Hematopoietic multipotent progenitor cell treated with erythropoietin and hydrocortisone succinate and interleukin-3 and kit ligand, for 8 days (in vitro differentiated cells): ENCODE measurements around the gene GKAP1.
"Not testable (repeated sequence)": the region's sequence is repeated elsewhere in the genome, so short reads cannot be mapped to it uniquely, and the experiment has no call there.

ENCODE experiments used
- DNase-seq: peaks from one replicate; pipeline ENCODE4 v3.0.0-alpha.2; 2015

Gene GKAP1

DNA sequence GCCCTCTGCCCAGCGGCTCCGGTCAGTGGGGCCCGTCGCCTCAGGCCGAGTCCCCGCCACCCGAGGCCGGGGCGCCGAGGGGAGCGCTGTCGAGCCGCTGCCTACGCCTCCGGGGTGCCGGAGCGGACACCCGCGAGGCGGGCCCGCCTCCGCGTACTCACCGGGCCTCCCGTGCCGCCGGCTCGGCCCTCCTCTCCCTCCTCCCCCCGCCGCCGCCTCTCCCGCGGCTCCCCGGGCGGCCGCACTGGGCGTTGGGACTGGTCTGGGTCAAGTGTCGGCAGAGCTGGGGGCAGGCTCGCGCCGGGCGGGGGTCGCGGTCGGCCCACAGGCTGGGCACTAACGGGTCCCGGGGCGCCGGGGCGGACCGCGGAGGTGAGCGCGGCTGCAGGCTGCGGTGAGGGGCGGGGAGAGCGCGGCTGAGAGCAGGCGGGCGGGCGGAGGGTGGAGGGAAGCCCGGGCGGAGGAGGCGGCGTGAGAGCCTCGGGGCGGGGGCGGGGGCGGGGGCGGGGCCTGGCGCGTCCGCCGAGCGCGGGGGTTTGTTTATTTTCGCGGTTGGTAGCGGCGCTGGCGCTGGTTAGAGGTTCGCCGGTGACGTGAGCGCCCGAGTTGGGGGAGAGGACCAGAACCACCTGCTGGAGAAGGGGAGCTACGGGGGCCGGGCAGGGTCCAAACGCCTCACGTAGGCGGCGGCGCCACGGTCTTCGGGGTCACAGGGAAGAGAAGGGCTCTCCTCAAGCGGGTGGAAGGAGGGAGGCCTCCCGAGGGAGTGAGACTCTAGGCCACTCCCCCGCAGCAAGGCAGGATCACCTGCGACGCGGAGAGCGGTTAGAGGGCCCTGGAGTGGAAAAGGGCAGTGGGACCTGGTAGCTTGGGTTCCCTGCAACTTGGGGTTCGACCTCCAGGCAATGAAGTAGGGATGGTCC lies at the start of gene GKAP1:
Gene GKAP1 (minus strand): TSS at position 414 of the 923 bp plus-strand sequence. CDS start 11,252 bp downstream, outside the sequence.
- DNase-seq: peak; percentile 72

DNA sequence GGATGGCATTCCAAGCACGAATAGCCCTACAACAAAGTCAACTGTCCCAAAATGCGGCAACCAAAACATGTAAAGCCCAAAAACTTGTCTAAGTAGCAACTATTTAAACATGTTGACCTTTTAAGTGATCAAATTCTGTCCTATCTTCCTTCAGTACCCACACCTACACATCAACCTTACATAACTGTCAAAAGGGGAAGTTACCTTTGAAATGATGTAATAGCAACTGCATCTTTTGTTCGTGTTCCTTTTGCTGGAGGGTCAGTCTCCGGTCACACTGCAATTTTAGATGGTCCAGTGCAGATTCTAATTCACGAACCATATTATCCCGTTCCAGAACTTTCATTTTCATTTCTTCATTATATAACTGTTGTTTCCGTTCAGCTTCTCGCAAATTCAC lies 32.3 kb upstream of the GKAP1 start:
- not testable (repeated sequence) for DNase-seq

DNA sequence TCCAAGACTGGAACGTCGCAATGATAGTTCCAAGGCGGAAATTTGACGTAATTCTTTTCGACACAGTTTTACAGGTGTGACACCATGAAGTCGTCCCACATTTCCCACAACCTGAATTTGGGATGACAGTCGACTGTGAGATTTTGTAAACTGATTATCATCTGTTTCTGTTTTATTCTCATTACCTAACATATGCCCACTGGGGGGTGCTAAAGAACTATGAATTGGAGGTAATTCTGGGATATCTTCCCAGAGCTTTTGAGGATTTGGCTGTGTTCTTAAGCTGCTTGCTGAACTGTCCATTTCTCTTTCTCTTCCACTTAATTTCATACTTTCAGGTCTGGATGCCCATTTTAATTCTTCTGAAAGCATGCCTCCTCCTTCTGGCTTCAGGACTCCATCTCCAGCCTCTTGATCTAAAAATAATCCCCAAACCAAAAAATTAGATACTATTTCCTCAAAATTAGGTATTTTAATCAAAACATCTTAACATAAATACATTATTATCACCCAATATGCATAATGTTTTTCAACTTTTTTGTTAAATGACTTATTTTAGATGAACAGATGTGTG lies 19.6 kb upstream of the GKAP1 start:
- DNase-seq: not testable (repeated sequence)

GRCh38 chr9:83830426-83831071 lies 13.0 kb upstream of the GKAP1 start:
- not testable (repeated sequence) for DNase-seq

DNA sequence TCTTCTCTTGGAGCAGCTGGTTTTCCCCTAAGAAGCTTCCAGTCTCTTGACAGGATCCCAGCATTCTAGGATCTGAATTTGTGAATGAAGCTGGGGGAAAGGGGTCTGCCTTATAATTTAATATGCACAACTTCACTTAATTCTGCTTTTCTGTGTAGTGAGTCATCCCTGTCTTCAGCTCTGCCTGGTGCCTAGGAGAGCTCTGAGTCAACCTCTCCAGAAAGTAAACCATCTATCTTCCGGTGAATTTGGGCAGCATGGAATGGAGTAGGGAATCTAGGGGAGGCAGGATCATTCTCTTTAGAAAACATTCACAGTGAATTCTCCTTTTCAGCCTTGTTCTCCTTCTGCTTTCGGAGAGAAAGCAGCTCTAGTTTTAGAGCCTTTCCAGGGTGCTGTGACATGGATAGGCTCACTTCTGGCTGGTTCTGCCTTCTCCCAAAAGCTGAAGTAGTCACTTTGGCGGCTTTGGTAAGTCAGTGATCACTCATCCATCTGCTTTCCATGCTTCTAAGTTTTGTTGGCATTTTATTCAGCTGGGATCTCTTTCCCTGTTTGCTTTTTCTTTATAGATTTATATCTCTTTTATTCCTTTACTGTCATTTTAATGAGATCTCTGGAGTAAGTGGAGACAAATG lies 7.5 kb upstream of the GKAP1 start:
- not testable (repeated sequence) for DNase-seq

DNA sequence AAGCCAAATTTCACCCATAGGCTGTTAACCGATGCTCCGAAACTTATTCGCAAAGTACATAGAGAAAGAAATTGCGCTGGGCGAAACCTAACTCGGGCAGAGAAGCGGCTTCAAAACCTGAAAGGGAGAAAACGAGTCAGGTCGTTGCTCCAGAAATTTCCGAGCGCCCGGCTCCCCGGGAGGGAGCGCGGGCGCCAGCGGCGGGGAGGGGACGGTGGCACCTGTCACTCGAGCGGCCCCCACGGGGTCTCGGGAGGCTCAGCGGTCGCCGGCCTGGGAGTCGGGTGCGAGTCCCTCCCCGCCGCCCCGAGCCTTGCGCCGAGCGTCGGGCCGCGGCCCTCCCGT lies 586 bp downstream of the GKAP1 start:
- peak; percentile 31 for DNase-seq

- DNase-seq: not testable (repeated sequence)
Measured at GRCh38 chr9:83815120-83815519, 2.4 kb downstream of the GKAP1 start.

DNA sequence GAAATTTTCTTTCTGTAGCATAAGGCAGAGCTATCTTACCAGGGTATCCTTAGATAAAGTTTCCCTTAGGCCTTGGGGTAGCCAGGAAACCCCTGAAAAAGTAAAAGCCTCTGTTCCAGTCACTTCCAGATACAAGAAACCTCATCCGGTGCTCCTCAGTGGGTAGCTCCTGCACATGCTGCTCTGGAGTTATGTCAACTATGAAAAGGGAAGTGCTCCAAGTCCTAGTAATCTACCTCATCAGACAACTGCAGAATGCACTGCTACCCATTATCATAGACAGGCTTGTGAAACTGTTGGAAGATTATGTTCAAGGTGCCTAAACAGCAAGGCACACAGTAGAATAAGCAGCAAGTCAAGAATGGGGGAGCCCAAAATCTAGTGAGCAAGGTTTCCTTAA lies 8.4 kb downstream of the GKAP1 start:
- DNase-seq: not testable (repeated sequence)

GRCh38 chr9:83804454-83804853 lies 13.1 kb downstream of the GKAP1 start:
- not testable (repeated sequence) for DNase-seq

DNA sequence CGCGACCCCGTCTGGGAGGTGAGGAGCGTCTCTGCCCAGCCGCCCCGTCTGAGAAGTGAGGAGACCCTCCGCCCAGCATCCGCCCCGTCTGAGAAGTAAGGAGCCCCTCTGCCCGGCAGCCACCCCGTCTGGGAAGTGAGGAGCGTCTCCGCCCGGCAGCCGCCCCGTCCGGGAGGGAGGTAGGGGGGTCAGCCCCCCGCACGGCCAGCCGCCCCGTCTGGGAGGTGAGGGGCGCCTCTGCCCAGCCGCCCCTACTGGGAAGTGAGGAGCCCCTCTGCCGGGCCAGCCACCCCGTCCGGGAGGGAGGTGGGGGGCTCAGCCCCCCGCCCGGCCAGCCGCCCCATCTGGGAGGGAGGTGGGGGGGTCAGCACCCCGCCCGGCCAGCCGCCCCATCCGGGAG lies 13.6 kb downstream of the GKAP1 start:
- DNase-seq: not testable (repeated sequence)

DNA sequence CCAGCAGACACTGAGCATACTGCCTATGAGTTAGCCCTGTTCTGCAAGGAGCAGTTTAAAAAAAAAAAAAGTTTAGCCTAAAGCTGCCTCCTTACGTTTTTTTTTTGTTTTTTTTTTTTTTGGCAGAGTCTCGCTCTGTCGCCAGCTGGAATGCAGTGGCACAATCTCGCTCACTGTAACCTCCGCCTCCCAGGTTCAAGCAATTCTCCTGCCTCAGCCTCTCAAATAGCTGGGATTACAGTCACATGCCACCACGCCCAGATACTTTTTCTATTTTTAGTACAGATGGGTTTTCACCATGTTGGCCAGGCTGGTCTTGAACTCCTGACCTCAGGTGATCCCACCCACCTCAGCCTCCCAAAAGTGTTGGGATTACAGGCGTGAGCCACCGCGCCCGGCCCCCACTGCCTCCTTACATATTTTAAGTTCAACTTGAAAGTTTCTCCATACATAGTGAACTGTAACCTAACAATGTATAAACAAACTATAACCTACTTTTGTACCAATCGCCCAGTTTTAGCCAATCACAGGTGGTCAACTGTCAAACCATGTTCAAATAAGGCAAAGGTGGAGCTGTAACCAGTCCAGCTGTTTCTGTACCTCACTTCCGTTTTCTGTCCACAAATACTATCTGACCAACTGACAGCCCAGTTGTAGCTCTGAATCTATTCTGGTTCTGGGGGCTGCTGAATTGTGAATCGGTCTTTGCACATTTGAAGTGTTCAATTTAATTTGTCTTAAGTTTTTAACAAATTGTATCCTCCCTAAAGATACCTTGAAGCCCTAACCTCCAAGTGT lies 17.1 kb downstream of the GKAP1 start:
- DNase-seq: no peak

GRCh38 chr9:83794051-83794450 lies 23.5 kb downstream of the GKAP1 start:
- DNase-seq: no peak

GRCh38 chr9:83792746-83793145 lies 24.8 kb downstream of the GKAP1 start:
- no peak for DNase-seq

- DNase-seq: no peak
Measured at GRCh38 chr9:83778164-83778563, 39.4 kb downstream of the GKAP1 start.

DNA sequence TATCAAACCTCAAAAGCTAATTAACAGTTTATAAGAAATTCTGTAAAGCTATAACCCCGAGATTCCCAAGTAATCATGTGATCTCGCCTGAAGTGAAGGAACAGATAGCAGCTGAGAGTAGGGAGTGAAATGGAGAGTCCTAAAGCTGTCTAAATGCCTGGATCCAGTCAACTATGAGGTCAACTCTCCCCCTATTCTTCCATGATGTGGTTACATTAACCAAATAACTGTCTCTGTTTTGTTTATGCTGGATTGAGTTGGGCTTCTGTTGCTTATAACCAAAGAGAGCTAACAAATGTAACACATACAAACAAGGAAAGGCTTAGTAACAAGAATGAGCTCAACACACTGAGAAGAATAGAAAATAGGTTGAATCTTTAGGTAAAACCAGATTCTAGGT lies 41.6 kb downstream of the GKAP1 start:
- no peak for DNase-seq

DNA sequence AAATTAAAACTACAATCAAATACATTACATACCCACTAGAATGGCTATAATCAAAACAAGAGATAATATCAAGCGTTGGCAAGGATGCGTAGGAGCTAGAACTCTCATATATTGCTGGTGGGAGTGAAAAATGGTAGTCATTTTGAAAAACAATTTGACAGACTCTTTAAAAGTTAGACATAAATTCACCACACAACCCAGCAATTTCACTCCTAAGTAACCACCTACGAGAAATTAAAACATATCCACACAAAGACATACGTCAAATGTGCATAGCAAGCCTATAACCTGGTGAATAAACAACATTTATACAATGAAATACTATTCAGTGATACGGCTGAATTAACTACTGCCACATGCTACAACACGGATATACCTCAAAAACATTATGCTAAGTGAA lies 44.7 kb downstream of the GKAP1 start:
- DNase-seq: no peak

- no peak for DNase-seq
Measured at GRCh38 chr9:83765376-83765775, 52.2 kb downstream of the GKAP1 start.

GRCh38 chr9:83754383-83754977 lies 63.1 kb downstream of the GKAP1 start:
- DNase-seq: no peak

DNA sequence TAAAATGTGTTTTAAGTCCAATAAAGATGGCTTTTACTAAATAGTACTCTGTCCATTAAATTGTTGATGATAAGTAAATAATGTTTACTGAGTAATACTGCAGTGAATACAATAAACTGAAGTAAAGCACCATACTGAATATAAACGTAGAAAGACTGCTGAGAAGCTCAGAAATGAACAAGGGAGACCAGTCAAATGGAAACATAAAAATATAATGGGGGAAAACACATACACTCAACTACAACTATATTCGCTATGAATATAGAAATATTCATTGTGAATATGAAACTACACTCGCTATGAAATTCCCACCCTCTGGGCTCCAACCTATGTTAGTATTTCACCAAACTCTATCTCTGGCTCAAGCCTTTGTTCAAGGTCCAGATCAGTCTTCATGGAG lies 67.9 kb downstream of the GKAP1 start:
- DNase-seq: no peak

DNA sequence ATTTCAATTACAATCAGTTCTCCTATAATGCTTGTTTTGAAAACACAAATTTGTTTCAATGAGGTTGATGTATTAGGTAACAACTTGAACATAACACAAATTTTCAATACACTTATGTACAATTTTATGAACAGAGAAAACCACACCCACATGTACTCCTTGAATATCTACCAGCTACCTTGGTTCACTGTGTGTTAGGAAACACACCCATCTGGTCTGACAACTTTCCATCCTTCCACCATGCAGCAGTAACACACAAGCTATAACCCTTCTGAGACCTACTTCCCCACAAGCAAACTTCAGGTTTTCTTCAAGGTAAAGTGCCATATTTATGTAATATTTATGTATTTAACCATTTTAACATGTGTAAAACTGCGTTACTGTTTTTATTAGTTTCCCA lies 73.4 kb downstream of the GKAP1 start:
- DNase-seq: no peak

GRCh38 chr9:83733739-83734138 lies 83.8 kb downstream of the GKAP1 start:
- DNase-seq: no peak
